GM18951 (cell line): ENCODE data around the gene PCSK7.

Source experiments
- POLR2A ChIP-seq: IDR thresholded peaks from 4 replicates; pipeline ENCODE4 v1.6.1; 2011; ENCODE audit warnings: mild to moderate bottlenecking; ENCODE audit not compliant: insufficient read length, insufficient read depth; ENCODE audit errors: extremely low read depth
- in situ Hi-C: fragments of 300-500 bp; cut with MboI; formaldehyde crosslinking; loops from one replicate; pipeline ENCODE4 v1.12.0; 2022; ENCODE audit warnings: low sequenced_read_pairs, mixed read lengths, inconsistent platforms; ENCODE audit not compliant: unreplicated experiment

Gene PCSK7

GRCh38 chr11:117195761-117196160 lies 36.1 kb downstream of the PCSK7 start:
- TF ChIP-seq POLR2A, result no peak
- in situ Hi-C loops, result no loop called here

- in situ Hi-C loops, result no loop called here
Measured at GRCh38 chr11:117195258-117195657, 36.6 kb downstream of the PCSK7 start.

DNA sequence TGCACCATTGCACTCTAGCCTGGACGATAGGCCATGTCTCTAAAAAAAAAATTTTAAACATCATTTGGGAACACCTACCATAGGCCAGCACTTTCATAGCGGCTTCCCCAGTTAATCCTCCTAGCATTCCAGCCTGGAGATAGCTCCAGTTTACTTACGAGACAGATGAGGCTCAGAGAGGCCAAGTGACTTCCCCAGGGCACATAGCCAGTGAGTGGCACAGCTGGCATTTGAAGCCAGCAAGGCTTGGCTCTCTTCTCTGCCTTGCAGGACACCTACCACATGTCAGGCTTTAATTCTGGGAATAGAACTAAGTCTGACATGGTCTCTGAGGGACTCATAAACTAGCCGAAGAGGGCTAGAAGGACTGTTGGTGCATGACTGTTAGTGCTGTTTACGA lies 37.6 kb downstream of the PCSK7 start:
- in situ Hi-C loops, result no loop called here
- TF ChIP-seq POLR2A, result no peak

More at GRCh38 chr11:117195258-117195657, 36.6 kb downstream of the PCSK7 start:
- TF ChIP-seq POLR2A, result no peak

GRCh38 chr11:117193130-117194020 lies 38.5 kb downstream of the PCSK7 start:
- TF ChIP-seq POLR2A, result no peak
- in situ Hi-C loops, result no loop called here

DNA sequence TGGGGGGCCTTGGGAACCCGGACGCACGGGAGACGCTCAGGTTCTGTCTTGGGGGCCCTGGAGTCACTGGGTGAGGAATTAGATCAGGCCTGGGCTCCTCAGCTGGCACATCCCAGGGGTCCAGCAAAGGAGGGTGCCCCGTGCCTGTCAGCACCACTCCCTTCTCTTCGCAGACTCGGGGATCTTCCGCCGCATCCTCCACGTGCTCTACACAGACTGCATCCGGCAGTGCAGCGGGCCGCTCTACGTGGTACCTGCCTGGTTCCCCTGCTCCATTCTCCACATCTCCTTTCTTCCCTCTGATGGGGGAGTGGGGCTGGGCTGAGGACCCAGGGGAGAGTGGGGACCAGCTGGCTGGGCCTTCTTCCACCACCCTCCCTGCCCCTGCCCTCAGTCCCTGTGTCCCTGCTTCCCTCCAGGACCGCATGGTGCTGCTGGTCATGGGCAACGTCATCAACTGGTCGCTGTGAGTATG lies 39.4 kb downstream of the PCSK7 start:
- in situ Hi-C loops, result no loop called here
- no peak for TF ChIP-seq POLR2A

DNA sequence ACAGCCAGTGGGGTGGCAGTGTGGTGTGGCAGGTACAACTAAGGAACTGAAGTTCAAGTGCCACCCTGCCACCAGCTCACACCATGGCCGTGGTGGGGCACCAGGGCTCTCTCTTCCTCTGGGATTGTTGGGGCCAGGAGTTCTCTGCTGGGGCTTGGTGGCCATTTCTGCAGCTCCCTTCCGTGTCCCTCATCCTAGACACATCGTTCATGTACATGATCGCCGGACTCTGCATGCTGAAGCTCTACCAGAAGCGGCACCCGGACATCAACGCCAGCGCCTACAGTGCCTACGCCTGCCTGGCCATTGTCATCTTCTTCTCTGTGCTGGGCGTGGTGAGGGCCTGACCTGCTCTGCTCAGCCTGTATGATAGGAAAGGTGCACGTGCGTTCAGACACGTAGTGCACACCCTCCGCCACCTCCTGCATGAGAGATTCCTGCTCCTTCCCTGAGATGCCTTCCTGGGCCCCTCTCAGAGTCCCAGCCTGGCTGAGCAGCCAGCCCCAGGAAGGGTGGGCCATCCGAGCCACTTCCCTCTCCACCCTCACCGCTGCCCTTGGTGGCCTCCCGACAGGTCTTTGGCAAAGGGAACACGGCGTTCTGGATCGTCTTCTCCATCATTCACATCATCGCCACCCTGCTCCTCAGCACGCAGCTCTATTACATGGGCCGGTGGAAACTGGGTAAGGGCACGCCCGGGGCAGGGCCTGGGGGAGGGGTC lies 40.0 kb downstream of the PCSK7 start:
- no peak for TF ChIP-seq POLR2A
- in situ Hi-C loops, result no loop called here

DNA sequence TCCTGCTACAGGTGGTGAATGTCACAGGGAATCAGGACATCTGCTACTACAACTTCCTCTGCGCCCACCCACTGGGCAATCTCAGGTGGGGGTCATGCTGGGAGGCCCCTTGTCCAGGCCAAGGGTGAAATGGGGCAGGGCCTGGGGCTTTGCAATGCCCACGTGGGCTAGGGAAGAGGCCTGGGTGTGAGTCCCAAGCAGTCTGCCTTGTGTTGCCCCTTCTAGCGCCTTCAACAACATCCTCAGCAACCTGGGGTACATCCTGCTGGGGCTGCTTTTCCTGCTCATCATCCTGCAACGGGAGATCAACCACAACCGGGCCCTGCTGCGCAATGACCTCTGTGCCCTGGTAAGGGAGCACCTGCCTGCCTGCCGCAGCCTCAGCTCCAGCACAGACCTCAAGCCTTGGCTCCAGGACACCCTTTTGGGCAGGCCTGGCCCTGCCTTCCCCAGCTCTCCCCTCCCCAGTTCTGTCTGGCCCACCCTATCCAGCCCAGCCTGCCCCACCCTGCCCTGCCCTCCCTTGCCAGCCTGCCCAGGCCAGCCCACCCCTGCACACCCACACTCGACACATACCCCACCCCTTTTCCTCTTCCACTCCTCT lies 41.8 kb downstream of the PCSK7 start:
- in situ Hi-C loops, result no loop called here
- no peak for TF ChIP-seq POLR2A

- TF ChIP-seq POLR2A, result no peak
- in situ Hi-C loops, result no loop called here
Measured at GRCh38 chr11:117189191-117189940, 42.5 kb downstream of the PCSK7 start.

DNA sequence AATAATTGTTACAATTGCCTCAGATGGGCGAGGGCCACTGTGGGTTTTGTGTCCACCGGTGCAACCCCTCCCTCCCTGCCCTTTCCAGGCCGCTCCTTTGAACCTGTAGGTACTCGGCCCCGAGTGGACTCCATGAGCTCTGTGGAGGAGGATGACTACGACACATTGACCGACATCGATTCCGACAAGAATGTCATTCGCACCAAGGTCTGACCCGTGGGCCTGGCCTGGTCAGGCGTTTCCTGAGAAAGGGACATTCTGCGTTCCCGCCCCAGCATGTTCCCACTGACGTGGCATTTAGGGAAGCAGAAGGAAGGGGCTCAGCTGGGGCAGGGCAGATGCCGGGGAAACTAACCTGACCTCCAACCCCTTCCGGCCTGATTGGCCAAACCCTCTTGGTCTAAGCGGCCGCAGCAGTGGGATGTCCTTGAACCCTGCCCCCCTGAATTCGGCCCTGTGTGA lies 43.2 kb downstream of the PCSK7 start:
- TF ChIP-seq POLR2A, result no peak
- in situ Hi-C loops, result no loop called here

GRCh38 chr11:117187799-117188481 lies 43.9 kb downstream of the PCSK7 start:
- TF ChIP-seq POLR2A, result no peak
- in situ Hi-C loops, result no loop called here

- in situ Hi-C loops, result no loop called here
- TF ChIP-seq POLR2A, result no peak
Measured at GRCh38 chr11:117187428-117187798, 44.5 kb downstream of the PCSK7 start.

DNA sequence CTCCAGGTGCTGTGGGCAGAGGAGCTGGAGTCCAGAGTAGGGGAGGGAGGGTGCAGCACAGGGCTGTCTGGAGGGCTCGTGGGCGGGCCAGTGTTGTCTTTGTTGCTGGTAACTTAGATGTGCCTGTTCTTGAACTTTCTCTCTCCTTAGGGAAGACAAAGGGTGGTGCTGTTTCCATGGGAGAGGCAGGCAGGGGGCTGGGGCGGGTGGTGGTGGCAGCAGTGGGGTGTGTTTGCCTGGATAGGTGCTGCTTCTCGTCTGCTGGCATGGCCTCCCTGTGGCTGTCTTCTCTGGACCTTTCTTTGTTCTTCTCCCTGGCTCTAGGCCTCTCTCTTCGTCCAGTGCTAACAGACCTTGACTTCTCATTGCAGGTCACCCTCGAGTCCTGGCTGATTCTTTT lies 44.9 kb downstream of the PCSK7 start:
- in situ Hi-C loops, result no loop called here
- no peak for TF ChIP-seq POLR2A
